Adrenal gland (tissue), 12 donors: ENCODE measurements around the gene SPATA16. TPM values are rescaled to one million over a fixed set of nuclear protein-coding genes. Genes with fewer than 3 reads are reported as not detected.

Experiments used
- DNase-seq, 7 donors: peaks; one replicate each; pipeline ENCODE4 v3.0.0-alpha.2; 2019 to 2020
- H3K27ac ChIP-seq, 5 donors: fragments of 200-600 bp; sonication (generic) in 4 of 5; 1 replicate in 3 of 5; 2 replicates in 2 of 5; pipeline versions ENCODE4 v1.5.1 to v1.8.0; 2016 to 2020; ENCODE audit warnings: mild to moderate bottlenecking in 1 of 5
- H3K27me3 ChIP-seq: fragments of 200-600 bp; 2 replicates; pipeline ENCODE4 v1.8.0; 2021
- H3K36me3 ChIP-seq, 2 donors: fragments of 200-600 bp; replicated peaks in 1 of 2; 1 replicate in 1 of 2; 2 replicates in 1 of 2; pipeline versions ENCODE4 v1.5.1 to v1.8.0; 2018 to 2022
- H3K4me1 ChIP-seq, 2 donors: fragments of 200-600 bp; replicated peaks in 1 of 2; 1 replicate in 1 of 2; 2 replicates in 1 of 2; pipeline versions ENCODE4 v1.5.1 to v1.8.0; 2018 to 2021
- H3K4me3 ChIP-seq, 4 donors: fragments of 200-600 bp; sonication (generic) in 3 of 4; one replicate each; pipeline ENCODE4 v1.5.1; 2016 to 2018
- H3K9me3 ChIP-seq, 3 donors: fragments of 200-600 bp; sonication (generic) in 1 of 3; replicated peaks in 1 of 3; 1 replicate in 2 of 3; 2 replicates in 1 of 3; pipeline versions ENCODE4 v1.5.1 to v1.8.0; 2016 to 2021
- POLR2A ChIP-seq, 2 donors: fragments of 450-650 bp; IDR thresholded peaks; one replicate each; pipeline ENCODE4 v1.6.1; 2017; ENCODE audit warnings: antibody characterized with exemption in 2 of 2, mild to moderate bottlenecking in 2 of 2, moderate library complexity in 1 of 2
- WGBS, 4 donors: extraction: QIAGEN DNeasy Blood & Tissue Kit in 2 of 4; methylation state at CpG; one replicate each; pipeline versions ENCODE4 v1.1.5 to v1.1.7; 2013 to 2017; 5-methylcytosine and 5-hydroxymethylcytosine counted together
- intact Hi-C, 2 donors: fragments of 100-400 bp; cut with DNase I; formaldehyde crosslinking; loops; one replicate each; pipeline versions ENCODE4 v1.14.1 to v1.15.0; 2022 to 2023
- polyA plus RNA-seq, 3 donors: library from polyadenylated mRNA; stranded (reverse); fragments of 200-250 nt in 2 of 3; fragments of 350-450 nt in 1 of 3; fragmentation: Illumina TruSeq in 1 of 3; extraction: RNeasy Lipid Tissue Mini Kit (QIAGEN cat#74804) in 1 of 3; gene quantifications; one replicate each; pipeline ENCODE4 v1.2.3, GENCODE V29; 2013 to 2014
- total RNA-seq, 9 donors: library from RNA; depleted of rRNA in 4 of 9; stranded (reverse); fragments of >200 nt in 4 of 9; fragments of 120-200 nt in 1 of 9; fragmentation: NEBNext Ultra II Directional in 1 of 9; extraction: Animal tissue kit (Norgen Biotek cat#: 25700) in 1 of 9; gene quantifications; one replicate each; pipeline versions ENCODE4 v1.1.0 to v1.2.4, GENCODE V29; 2013 to 2023
- TF ChIP-seq, protein P1 (sequence below), 6 experiments: fragments of 450-650 bp in 4 of 6; fragments of 200-600 bp in 2 of 6; sonication (generic) in 1 of 6; IDR thresholded peaks; 1 replicate in 5 of 6; 2 replicates in 1 of 6; pipeline versions ENCODE4 v1.5.1 to v1.8.0; 2016 to 2021; ENCODE audit warnings: antibody characterized with exemption in 6 of 6, mild to moderate bottlenecking in 2 of 6, moderate library complexity in 1 of 6
- donor health status: healthy with polysubstance abuse.
- donor health status: Bipolar disorder and iron deficiency.
- donor health status: DM: yes; HTN: yes; CAD: no.
- donor health status: DM: no; HTN: no; CAD: no.
- donor health status: DM: no; HTN: no; CAD: no.
- donor health status: DM: yes; HTN: yes; CAD: no.

Gene SPATA16
- total and polyA plus RNA-seq, 12 donors, result not detected

DNA sequence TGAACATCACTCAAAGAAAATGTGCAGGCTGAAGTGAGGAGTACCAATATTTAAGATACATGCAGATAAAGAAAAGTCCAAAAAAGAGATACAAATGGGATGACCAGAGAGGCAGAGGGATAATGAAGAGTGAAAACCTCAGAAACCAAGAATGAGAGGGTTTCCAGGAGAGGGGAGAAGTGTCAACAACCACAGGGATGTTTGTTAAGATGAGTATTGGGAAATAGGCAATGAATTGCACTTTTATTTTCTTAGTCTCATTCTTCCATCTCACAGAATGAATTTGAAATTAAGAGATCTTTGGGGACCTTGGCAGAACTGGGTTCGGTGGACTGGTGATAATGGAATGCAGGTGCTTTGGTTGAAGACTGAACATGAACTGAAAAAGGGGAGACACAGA, 288.0 kb downstream of the SPATA16 start:
- intact Hi-C loops, result no loop called here
- H3K27me3 ChIP-seq, result no peaks in the 10 kb centered on the region
- WGBS, 4 donors, result 61 to 82% (median 68%) methylated on average over 1 of the region's 1 CpG
- no peak overlapping the region for H3K27ac ChIP-seq
- H3K4me1 ChIP-seq, result peaks cover 0 to 24% of the 10 kb centered on the region in 2 donors
- H3K9me3 ChIP-seq, result no peaks in the 10 kb centered on the region
- no peak overlapping the region for H3K4me3 ChIP-seq
- DNase-seq, result no peak
- no peaks in the 10 kb centered on the region for H3K36me3 ChIP-seq
- no peak for TF ChIP-seq POLR2A (IDR thresholded peaks at IDR 0.05)
- TF ChIP-seq, protein P1, sequence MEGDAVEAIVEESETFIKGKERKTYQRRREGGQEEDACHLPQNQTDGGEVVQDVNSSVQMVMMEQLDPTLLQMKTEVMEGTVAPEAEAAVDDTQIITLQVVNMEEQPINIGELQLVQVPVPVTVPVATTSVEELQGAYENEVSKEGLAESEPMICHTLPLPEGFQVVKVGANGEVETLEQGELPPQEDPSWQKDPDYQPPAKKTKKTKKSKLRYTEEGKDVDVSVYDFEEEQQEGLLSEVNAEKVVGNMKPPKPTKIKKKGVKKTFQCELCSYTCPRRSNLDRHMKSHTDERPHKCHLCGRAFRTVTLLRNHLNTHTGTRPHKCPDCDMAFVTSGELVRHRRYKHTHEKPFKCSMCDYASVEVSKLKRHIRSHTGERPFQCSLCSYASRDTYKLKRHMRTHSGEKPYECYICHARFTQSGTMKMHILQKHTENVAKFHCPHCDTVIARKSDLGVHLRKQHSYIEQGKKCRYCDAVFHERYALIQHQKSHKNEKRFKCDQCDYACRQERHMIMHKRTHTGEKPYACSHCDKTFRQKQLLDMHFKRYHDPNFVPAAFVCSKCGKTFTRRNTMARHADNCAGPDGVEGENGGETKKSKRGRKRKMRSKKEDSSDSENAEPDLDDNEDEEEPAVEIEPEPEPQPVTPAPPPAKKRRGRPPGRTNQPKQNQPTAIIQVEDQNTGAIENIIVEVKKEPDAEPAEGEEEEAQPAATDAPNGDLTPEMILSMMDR (IDR thresholded peaks at IDR 0.05), result no peak

DNA sequence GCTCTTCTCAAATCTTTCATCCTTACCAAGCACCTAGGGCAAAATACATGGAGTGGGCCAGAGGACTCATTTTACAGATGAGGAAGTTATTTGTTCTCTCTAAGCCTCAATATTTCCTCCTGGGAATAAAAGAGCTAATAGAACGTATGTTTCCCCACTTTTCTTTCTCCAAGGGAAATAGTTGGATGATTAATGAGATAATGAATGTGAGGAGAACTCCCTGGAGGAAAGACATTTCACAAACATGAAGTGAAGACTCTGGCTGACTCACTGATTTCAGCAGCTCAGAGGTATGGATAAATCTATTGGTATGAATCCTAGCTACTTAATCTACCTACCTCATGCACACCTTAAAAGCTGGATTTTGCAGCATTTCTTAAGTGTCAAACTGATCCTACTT, 292.1 kb downstream of the SPATA16 start:
- Histone ChIP-seq H3K4me1 (no peaks in the 10 kb centered on the region), H3K27me3 (no peaks in the 10 kb centered on the region), H3K27ac (no peak overlapping the region), H3K4me3 (no peak overlapping the region), H3K36me3 (no peaks in the 10 kb centered on the region), H3K9me3 (no peaks in the 10 kb centered on the region)
- intact Hi-C loops, result no loop called here
- no peak for DNase-seq
- 23 to 54% (median 41%) methylated on average over 1 of the region's 1 CpG for WGBS, 4 donors
- TF ChIP-seq, protein P1 (IDR thresholded peaks at IDR 0.05), result no peak
- TF ChIP-seq POLR2A (IDR thresholded peaks at IDR 0.05), result no peak

DNA sequence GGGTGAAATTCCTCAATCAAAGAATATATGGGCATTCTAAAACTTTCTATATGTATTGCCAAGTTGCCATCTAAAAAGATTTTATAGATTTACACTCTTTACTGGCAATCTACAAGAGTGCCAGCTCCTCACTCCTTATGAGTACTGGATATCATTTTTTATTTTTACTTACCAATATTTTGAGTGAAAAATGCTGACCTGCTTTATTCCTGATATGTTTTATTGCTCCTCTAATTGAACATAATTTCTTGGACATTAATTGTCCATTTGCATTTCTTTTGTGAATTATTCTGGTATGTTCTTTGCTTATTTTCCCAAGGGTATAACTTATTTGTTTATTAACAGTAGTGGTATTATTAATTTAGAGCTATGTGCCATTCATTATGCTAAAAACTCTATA, 293.7 kb downstream of the SPATA16 start:
- H3K4me3 ChIP-seq, result no peak overlapping the region
- intact Hi-C loops, result no loop called here
- no peaks in the 10 kb centered on the region for H3K4me1 ChIP-seq
- H3K9me3 ChIP-seq, result no peaks in the 10 kb centered on the region
- H3K27ac ChIP-seq, result no peak overlapping the region
- H3K27me3 ChIP-seq, result no peaks in the 10 kb centered on the region
- no peak for TF ChIP-seq POLR2A (IDR thresholded peaks at IDR 0.05)
- TF ChIP-seq, protein P1 (IDR thresholded peaks at IDR 0.05), result no peak
- no peak for DNase-seq
- no peaks in the 10 kb centered on the region for H3K36me3 ChIP-seq

DNA sequence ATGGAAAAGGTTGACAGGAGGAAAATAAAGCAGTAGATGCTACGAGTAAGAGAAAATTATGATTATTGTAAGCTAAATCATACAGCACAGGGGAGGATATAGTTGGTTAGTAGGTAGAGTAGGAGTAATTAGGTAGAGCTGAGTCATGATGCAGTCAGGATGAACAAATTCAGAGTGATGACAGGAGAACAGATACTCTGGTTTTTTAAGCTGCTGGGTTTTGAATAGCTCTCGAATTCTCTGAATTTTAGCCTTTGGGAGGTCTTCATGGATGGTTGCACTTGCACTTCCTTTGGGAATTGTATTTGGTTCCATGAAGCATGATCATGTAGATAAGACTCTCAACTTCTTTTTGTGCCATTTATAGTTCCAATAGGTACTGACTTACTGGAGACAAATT, 294.3 kb downstream of the SPATA16 start:
- intact Hi-C loops, result no loop called here
- TF ChIP-seq, protein P1 (IDR thresholded peaks at IDR 0.05), result no peak
- no peak for TF ChIP-seq POLR2A (IDR thresholded peaks at IDR 0.05)
- Histone ChIP-seq H3K27ac (no peak overlapping the region), H3K4me3 (no peak overlapping the region), H3K27me3 (no peaks in the 10 kb centered on the region), H3K9me3 (no peaks in the 10 kb centered on the region), H3K4me1 (no peaks in the 10 kb centered on the region), H3K36me3 (no peaks in the 10 kb centered on the region)
- WGBS, 4 donors, result 59 to 69% (median 63%) methylated on average over 2 of the region's 2 CpGs
- no peak for DNase-seq
